Stimulated activated CD4-positive, alpha-beta T cell treated with anti-CD3 and anti-CD28 coated beads, Interleukin-4, amount 100 ng/mL, for 24 hours (primary cell): ENCODE results near the gene SYNDIG1L.

Experiments
- DNase-seq: peaks from one replicate; pipeline ENCODE4 v3.0.0-alpha.2; 2020

Gene SYNDIG1L

DNA sequence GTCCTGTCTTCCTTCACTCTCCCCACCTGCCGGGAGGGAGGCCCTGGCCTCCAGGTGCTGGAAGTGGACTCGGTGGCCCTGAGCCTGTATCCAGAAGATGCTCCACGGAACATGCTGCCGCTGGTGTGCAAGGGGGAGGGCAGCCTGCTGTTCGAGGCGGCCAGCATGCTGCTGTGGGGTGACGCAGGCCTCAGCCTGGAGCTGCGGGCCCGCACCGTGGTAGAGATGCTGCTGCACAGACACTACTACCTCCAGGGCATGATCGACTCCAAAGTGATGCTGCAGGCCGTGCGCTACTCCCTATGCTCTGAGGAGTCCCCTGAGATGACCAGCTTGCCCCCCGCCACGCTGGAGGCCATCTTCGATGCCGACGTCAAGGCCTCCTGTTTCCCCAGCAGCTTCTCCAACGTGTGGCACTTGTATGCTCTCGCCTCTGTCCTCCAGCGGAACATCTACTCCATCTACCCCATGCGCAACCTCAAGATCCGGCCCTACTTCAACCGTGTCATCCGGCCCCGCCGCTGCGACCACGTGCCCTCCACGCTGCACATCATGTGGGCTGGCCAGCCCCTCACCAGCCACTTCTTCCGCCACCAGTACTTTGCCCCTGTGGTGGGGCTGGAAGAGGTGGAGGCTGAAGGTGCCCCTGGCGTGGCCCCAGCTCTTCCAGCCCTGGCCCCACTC is 69.0 kb downstream of the SYNDIG1L start:
- DNase-seq = no peak
